Medulla oblongata (tissue), 1 donor: Measurements from ENCODE around the gene SPDYE3.
A peak's percentile ranks its signal among the peaks of the same experiment; 100 is the strongest.
"Not testable (repeated sequence)": the region's sequence is repeated elsewhere in the genome, so short reads cannot be mapped to it uniquely, and the experiment has no call there.

Experiments
- DNase-seq: peaks from one replicate; pipeline ENCODE4 v3.0.0-alpha.2; 2015; ENCODE audit errors: extremely low spot score

SPDYE3 gene

GRCh38 chr7:100307402-100307801 lies at the start of gene SPDYE3:
SPDYE3 (plus strand) TSS chr7:100307702; CDS start chr7:100307886, 184 bp downstream.
- DNase-seq, result not testable (repeated sequence)

GRCh38 chr7:100259984-100260383 lies 47.5 kb upstream of the SPDYE3 start:
- not testable (repeated sequence) for DNase-seq

- not testable (repeated sequence) for DNase-seq
Measured at GRCh38 chr7:100262896-100263295, 44.6 kb upstream of the SPDYE3 start.

- not testable (repeated sequence) for DNase-seq
Measured at GRCh38 chr7:100264223-100264622, 43.3 kb upstream of the SPDYE3 start.

- not testable (repeated sequence) for DNase-seq
Measured at GRCh38 chr7:100264669-100265165, 42.8 kb upstream of the SPDYE3 start.

- not testable (repeated sequence) for DNase-seq
Measured at GRCh38 chr7:100265851-100266250, 41.7 kb upstream of the SPDYE3 start.

GRCh38 chr7:100266576-100267354 lies 40.7 kb upstream of the SPDYE3 start:
- no peak for DNase-seq

GRCh38 chr7:100267648-100268047 lies 39.9 kb upstream of the SPDYE3 start:
- DNase-seq, result no peak

GRCh38 chr7:100268882-100269281 lies 38.6 kb upstream of the SPDYE3 start:
- DNase-seq, result not testable (repeated sequence)

- DNase-seq, result peak; percentile 21
Measured at GRCh38 chr7:100269306-100270045, 38.0 kb upstream of the SPDYE3 start.

GRCh38 chr7:100270046-100270918 lies 37.2 kb upstream of the SPDYE3 start:
- DNase-seq, result peak; percentile 24

- peak; percentile 21 for DNase-seq
Measured at GRCh38 chr7:100270941-100271593, 36.4 kb upstream of the SPDYE3 start.

GRCh38 chr7:100271716-100272537 lies 35.6 kb upstream of the SPDYE3 start:
- DNase-seq, result peak; percentile 98

GRCh38 chr7:100272538-100272902 lies 35.0 kb upstream of the SPDYE3 start:
- DNase-seq, result not testable (repeated sequence)

GRCh38 chr7:100275120-100275519 lies 32.4 kb upstream of the SPDYE3 start:
- no peak for DNase-seq

- DNase-seq, result not testable (repeated sequence)
Measured at GRCh38 chr7:100276126-100276525, 31.4 kb upstream of the SPDYE3 start.

GRCh38 chr7:100282069-100282608 lies 25.4 kb upstream of the SPDYE3 start:
- not testable (repeated sequence) for DNase-seq

GRCh38 chr7:100283147-100283546 lies 24.4 kb upstream of the SPDYE3 start:
- not testable (repeated sequence) for DNase-seq

- DNase-seq, result not testable (repeated sequence)
Measured at GRCh38 chr7:100287191-100287969, 20.1 kb upstream of the SPDYE3 start.
